ENCODE data around the gene HDAC8. TPM values are rescaled to one million over a fixed set of nuclear protein-coding genes. Genes with fewer than 3 reads are reported as not detected.

HDAC8 gene
- total RNA-seq, 2 donors from 2014 or later = 33.3 to 33.9 TPM

DNA sequence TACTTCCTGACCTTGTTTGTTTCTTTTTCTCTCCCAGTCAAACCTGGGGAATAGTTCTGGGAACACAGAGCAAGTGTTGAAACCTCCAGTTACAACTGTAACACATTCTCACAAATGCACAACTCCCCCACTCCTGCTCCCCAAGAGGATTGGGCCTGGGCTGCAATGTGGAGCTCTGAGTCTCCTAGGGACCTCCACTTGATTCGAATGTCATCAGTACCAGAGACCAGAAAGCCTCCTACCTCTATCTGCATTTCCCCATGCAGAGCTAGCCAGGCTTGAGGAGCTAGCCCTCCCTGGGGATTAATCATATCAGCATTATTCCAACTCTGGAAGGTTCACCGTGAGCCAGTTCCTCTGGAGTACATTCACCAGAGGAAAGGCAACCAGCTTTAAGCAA is 225.3 kb downstream of the HDAC8 start:
- WGBS, 2 experiments (ENCODE audit: insufficient coverage in 1 of 2, insufficient read length in 1 of 2) = 67 to 78% methylated on average over 1 to 2 of the region's 2 CpGs
- H3K36me3 Mint-ChIP-seq (ENCODE audit: low read depth) = peaks cover 5% of the 10 kb centered on the region
- no peak overlapping the region for H3K9ac ChIP-seq (ENCODE audit: extremely low read depth, low read length, poor library complexity, severe bottlenecking)
- no peak overlapping the region for H3K27ac ChIP-seq (ENCODE audit: low read depth, low read length)
- peaks cover 36% of the 10 kb centered on the region for H3K9me3 Mint-ChIP-seq
- H3K36me3 ChIP-seq (ENCODE audit: control insufficient read depth, insufficient read depth, low read length) = no peaks in the 10 kb centered on the region
- no peak overlapping the region for H3K4me3 ChIP-seq (ENCODE audit: low read length)
- H3K4me3 Mint-ChIP-seq = no peak overlapping the region
- H3K9me3 ChIP-seq (ENCODE audit: control insufficient read depth, low read length) = no peaks in the 10 kb centered on the region
- no peak for DNase-seq
- H3K27ac Mint-ChIP-seq = no peak overlapping the region
- no peaks in the 10 kb centered on the region for H3K27me3 Mint-ChIP-seq (ENCODE audit: insufficient read depth)
- TF ChIP-seq, protein P1, sequence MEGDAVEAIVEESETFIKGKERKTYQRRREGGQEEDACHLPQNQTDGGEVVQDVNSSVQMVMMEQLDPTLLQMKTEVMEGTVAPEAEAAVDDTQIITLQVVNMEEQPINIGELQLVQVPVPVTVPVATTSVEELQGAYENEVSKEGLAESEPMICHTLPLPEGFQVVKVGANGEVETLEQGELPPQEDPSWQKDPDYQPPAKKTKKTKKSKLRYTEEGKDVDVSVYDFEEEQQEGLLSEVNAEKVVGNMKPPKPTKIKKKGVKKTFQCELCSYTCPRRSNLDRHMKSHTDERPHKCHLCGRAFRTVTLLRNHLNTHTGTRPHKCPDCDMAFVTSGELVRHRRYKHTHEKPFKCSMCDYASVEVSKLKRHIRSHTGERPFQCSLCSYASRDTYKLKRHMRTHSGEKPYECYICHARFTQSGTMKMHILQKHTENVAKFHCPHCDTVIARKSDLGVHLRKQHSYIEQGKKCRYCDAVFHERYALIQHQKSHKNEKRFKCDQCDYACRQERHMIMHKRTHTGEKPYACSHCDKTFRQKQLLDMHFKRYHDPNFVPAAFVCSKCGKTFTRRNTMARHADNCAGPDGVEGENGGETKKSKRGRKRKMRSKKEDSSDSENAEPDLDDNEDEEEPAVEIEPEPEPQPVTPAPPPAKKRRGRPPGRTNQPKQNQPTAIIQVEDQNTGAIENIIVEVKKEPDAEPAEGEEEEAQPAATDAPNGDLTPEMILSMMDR (conservative IDR thresholded peaks at IDR 0.05) = no peak
- H3K27me3 ChIP-seq (ENCODE audit: control insufficient read depth, insufficient read depth, low read length, poor library complexity, severe bottlenecking) = no peaks in the 10 kb centered on the region
- peaks cover 4% of the 10 kb centered on the region for H3K4me1 Mint-ChIP-seq
- no peaks in the 10 kb centered on the region for H3K4me1 ChIP-seq (ENCODE audit: control insufficient read depth, insufficient read depth, low read length)

DNA sequence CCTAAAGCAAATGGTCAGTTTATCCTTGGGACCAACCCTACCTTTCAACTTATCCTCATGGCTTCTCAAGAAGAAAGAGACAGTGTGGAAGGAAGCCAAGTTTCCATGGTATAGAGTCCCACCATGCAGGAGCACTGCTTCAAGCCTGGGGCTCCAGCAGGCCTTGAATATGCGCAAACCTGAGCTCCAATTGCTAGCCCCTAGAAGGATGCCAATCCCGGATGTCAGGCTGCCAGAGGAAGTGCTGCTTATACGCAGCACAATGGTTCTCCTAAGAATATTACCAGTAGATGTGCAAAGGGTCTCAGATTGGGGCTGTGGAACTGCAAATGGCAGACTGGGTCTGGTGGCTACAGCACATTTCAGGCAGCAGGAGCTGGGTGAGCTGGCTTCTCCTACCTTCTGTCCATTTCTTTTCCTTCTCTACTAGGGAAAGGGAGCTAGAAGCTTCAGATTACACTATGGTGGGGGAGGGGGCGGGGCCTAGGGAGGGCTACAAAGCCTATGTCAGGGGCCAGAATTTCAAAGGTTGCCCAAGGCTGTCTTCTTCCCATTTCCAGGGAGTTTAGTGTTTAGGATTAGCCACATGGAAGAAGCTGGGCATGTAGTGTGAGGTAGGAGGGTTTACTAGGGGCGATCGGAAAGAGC is 226.2 kb downstream of the HDAC8 start:
- Histone ChIP-seq H3K27me3 (ENCODE audit: control insufficient read depth, insufficient read depth, low read length, poor library complexity, severe bottlenecking) (no peaks in the 10 kb centered on the region), H3K27ac (ENCODE audit: low read depth, low read length) (no peak overlapping the region), H3K4me3 (ENCODE audit: low read length) (no peak overlapping the region), H3K36me3 (ENCODE audit: control insufficient read depth, insufficient read depth, low read length) (no peaks in the 10 kb centered on the region), H3K9me3 (ENCODE audit: control insufficient read depth, low read length) (no peaks in the 10 kb centered on the region), H3K4me1 (ENCODE audit: control insufficient read depth, insufficient read depth, low read length) (no peaks in the 10 kb centered on the region), H3K9ac (ENCODE audit: extremely low read depth, low read length, poor library complexity, severe bottlenecking) (no peak overlapping the region)
- no peak overlapping the region for H3K27ac Mint-ChIP-seq
- peaks cover 5% of the 10 kb centered on the region for H3K36me3 Mint-ChIP-seq (ENCODE audit: low read depth)
- H3K4me3 Mint-ChIP-seq = no peak overlapping the region
- WGBS, 2 experiments (ENCODE audit: insufficient coverage in 1 of 2, insufficient read length in 1 of 2) = 83 to 85% methylated on average over 2 to 5 of the region's 6 CpGs
- peaks cover 4% of the 10 kb centered on the region for H3K4me1 Mint-ChIP-seq
- no peaks in the 10 kb centered on the region for H3K27me3 Mint-ChIP-seq (ENCODE audit: insufficient read depth)
- peaks cover 28% of the 10 kb centered on the region for H3K9me3 Mint-ChIP-seq
- peak; percentile 53 for DNase-seq
- TF ChIP-seq, protein P1 (conservative IDR thresholded peaks at IDR 0.05) = no peak

DNA sequence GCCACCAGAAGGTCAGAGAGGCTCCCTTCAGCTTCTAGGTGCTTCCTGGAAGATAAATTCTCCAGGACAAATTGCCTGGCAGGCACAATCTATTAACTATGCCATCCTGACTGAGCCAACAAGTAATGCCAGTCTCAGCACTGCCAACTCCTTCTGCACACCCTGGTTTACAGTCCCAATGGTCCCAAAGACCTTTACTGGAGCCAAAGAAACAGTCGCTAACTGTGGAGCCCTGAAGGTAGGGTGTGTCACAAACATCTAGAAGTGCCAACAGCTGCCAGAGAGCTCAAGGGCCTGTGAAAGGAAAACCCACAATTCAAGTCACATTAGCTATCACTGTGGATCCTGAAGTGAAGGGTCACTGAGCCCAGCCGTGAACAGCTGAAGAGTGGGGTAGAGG is 232.0 kb downstream of the HDAC8 start:
- Mint-ChIP-seq H3K27ac (no peak overlapping the region), H3K36me3 (ENCODE audit: low read depth) (peaks cover 1% of the 10 kb centered on the region), H3K4me3 (no peak overlapping the region), H3K27me3 (ENCODE audit: insufficient read depth) (no peaks in the 10 kb centered on the region), H3K4me1 (no peaks in the 10 kb centered on the region), H3K9me3 (peaks cover 36% of the 10 kb centered on the region)
- Histone ChIP-seq H3K9me3 (ENCODE audit: control insufficient read depth, low read length) (no peaks in the 10 kb centered on the region), H3K4me3 (ENCODE audit: low read length) (no peak overlapping the region), H3K9ac (ENCODE audit: extremely low read depth, low read length, poor library complexity, severe bottlenecking) (no peak overlapping the region), H3K27me3 (ENCODE audit: control insufficient read depth, insufficient read depth, low read length, poor library complexity, severe bottlenecking) (no peaks in the 10 kb centered on the region), H3K4me1 (ENCODE audit: control insufficient read depth, insufficient read depth, low read length) (no peaks in the 10 kb centered on the region), H3K27ac (ENCODE audit: low read depth, low read length) (no peak overlapping the region), H3K36me3 (ENCODE audit: control insufficient read depth, insufficient read depth, low read length) (no peaks in the 10 kb centered on the region)
- 80 to 81% methylated on average over 1 to 2 of the region's 2 CpGs for WGBS, 2 experiments (ENCODE audit: insufficient coverage in 1 of 2, insufficient read length in 1 of 2)
- TF ChIP-seq, protein P1 (conservative IDR thresholded peaks at IDR 0.05) = no peak
- no peak for DNase-seq
